Ovary (tissue), 3 donors: ENCODE measurements around the gene TPM4.

Experiments used
- EP300 ChIP-seq: sonication (generic); formaldehyde crosslinking; IDR thresholded peaks from one replicate; pipeline ENCODE4 v1.6.1; 2017; ENCODE audit warnings: antibody characterized with exemption
- TF ChIP-seq, protein P1 (sequence below), 3 donors: fragments of 450-650 bp in 2 of 3; fragments of 200-600 bp in 1 of 3; IDR thresholded peaks; one replicate each; pipeline versions ENCODE4 v1.5.1 to v1.8.0; 2016 to 2022; ENCODE audit warnings: antibody characterized with exemption in 3 of 3, mild to moderate bottlenecking in 1 of 3
- donor health status: DM: no; HTN: no; CAD: no.

DNA sequence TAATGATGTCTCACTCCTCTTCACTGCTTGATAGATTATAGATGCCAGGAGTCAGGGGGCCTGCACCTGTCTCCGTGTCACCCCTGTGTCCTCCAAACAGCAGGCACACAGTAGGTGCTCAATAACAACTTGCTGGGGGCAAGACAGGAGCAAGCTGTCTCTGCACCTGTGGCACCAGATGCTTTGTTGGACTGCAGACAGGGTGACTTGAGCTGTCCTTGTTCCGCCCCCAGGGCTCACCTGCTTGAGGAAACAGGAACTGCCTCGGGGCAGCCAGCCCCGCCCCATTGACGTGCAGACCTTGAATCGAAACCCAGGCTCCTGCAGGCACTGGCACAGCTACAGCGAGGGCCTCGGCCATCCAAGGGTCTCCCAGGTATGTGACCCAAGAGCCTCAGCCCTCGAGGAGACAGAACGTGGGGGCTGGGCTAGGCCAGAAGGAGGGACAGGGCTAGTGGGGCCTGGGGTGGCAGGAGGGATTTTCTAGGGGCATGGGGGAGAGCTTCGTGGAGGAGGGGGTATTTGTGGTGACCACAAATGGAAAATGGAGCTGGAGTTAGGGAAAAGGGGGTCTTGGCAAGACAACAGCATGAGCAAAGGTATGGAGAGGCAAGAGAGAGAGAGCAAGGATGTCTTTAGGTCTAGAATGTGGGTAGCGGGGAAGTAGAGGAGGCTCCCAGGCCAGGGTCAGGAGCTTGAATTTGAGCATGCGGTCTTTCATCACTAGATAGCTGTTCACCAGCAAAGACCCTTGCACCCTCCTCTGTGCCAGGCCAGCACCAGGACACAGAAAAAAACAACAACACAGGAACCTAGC lies 67.3 kb downstream of the TPM4 start, which contains the start of gene HSH2D:
- TF ChIP-seq, protein P1, sequence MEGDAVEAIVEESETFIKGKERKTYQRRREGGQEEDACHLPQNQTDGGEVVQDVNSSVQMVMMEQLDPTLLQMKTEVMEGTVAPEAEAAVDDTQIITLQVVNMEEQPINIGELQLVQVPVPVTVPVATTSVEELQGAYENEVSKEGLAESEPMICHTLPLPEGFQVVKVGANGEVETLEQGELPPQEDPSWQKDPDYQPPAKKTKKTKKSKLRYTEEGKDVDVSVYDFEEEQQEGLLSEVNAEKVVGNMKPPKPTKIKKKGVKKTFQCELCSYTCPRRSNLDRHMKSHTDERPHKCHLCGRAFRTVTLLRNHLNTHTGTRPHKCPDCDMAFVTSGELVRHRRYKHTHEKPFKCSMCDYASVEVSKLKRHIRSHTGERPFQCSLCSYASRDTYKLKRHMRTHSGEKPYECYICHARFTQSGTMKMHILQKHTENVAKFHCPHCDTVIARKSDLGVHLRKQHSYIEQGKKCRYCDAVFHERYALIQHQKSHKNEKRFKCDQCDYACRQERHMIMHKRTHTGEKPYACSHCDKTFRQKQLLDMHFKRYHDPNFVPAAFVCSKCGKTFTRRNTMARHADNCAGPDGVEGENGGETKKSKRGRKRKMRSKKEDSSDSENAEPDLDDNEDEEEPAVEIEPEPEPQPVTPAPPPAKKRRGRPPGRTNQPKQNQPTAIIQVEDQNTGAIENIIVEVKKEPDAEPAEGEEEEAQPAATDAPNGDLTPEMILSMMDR (IDR thresholded peaks at IDR 0.05), result no peak
- no peak for TF ChIP-seq EP300
